ENCODE measurements around the gene RMDN3. TPM values are rescaled to one million over a fixed set of nuclear protein-coding genes. Genes with fewer than 3 reads are reported as not detected.

The RMDN3 gene
- total and polyA plus RNA-seq, 7 donors = 7.9 to 32.7 (median 21.4) TPM

DNA sequence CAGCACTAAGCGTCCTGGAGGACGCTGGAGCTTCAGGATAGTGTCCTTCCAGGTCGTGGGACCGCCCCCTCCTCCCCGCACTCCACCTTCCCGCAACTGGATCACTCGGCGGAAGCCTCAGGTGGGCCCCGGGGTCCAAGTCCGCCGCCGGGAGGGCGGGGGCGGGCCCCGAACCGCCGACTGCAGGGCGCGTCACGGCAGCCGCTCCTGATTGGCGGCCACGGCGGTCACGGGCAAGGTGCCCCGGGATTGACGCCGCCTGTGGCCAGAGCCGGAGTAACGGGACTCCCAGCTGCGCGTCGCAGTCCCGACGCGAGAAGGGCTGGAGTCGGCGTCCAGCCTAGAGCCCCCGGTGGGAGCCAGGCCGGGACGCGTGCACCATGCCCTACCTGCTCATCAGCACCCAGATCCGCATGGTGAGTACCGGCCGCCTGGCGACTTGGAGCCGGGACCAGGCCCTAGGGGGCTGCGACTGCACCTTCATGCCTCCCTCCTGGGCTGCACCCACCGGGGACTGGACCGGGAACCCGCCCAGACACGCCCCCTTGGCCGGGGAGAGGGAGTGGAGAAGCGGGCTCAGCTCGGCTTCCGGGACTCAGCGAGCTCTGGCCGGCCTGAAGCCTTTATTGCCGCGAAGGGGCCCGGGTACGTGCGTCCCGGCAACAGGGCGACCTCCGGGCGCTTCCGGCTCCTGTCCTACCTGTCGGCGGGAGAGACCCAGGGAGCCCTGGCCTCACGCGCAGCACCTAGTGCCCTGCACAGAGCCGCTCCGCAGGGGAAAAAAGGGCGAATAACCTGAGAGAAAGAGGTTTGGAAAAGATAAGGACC lies 9.0 kb upstream of the RMDN3 start, which contains the start of gene GCHFR:
GCHFR (plus strand) TSS at position 268 of the 828 bp plus-strand sequence; CDS start at position 381, 113 bp downstream.
- Histone ChIP-seq H3K27me3 (no peaks in the 10 kb centered on the region), H3K9me3 (no peaks in the 10 kb centered on the region), H3K4me1 (peaks cover 0 to 31% (median 30%) of the 10 kb centered on the region in 4 donors), H3K4me3 (peak within 1 kb of the TSS; percentile 32 to 57 (median 46)), H3K27ac (peak within 1 kb of the TSS; percentile 68 to 80 (median 71)), H3K36me3 (peaks cover 0 to 7% (median 2%) of the 10 kb centered on the region in 4 donors)
- intact Hi-C loops (cut with DNase I) = no loop called here
- DNase-seq = peak; percentile 89
- 1% methylated on average over 75 of the region's 75 CpGs for WGBS, 2 donors
- TF ChIP-seq EP300 (IDR thresholded peaks at IDR 0.05) = no peak
- peak; percentile 34 to 75 (median 50) for TF ChIP-seq POLR2AphosphoS5 (IDR thresholded peaks at IDR 0.05)
- peak in 1 of 2 donors; percentile 27 for TF ChIP-seq POLR2A (IDR thresholded peaks at IDR 0.05)
- TF ChIP-seq, protein P1, sequence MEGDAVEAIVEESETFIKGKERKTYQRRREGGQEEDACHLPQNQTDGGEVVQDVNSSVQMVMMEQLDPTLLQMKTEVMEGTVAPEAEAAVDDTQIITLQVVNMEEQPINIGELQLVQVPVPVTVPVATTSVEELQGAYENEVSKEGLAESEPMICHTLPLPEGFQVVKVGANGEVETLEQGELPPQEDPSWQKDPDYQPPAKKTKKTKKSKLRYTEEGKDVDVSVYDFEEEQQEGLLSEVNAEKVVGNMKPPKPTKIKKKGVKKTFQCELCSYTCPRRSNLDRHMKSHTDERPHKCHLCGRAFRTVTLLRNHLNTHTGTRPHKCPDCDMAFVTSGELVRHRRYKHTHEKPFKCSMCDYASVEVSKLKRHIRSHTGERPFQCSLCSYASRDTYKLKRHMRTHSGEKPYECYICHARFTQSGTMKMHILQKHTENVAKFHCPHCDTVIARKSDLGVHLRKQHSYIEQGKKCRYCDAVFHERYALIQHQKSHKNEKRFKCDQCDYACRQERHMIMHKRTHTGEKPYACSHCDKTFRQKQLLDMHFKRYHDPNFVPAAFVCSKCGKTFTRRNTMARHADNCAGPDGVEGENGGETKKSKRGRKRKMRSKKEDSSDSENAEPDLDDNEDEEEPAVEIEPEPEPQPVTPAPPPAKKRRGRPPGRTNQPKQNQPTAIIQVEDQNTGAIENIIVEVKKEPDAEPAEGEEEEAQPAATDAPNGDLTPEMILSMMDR (IDR thresholded peaks at IDR 0.05) = peak in 2 of 4 experiments; percentile 10 to 34

DNA sequence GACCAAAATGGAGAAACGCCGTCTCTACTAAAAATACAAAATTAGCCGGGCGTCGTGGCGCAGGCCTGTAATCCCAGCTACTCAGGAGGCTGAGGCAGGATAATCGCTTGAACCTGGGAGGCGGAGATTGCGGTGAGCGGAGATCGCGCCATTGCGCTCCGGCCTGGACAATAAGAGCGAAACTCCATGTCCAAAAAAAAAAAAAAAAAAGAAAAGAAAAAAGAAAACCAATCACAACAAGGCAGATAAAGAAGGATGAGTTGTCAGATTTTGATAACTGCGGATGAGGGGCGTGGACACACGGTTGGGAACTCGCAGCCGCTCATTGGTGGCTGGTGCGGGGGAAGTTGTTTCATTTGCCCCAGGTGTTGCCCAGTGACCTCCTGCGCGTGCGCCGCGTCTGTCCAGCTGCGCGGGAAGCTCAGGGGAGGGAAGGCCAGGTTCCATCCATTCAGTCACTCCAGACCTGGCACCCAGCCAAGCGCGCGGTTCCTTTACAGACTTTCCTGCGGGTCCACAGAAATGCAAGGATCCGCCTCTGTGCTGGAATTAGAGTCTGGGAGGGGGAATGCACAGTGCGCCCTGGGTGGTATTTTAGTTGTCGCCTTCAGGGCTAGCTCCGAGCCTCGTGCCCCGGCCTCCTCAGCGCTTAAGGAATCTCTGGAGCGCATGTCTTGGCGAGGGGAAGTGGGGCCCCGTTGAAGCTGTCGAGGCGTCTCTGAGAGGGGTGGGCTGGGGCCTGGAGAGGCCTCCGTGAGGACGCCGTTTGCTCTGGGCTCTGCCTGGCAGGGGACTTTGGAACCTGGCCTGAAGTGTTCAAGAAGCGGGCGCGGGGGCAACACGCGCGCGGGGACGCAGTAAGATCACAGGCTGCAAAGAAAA lies 8.1 kb upstream of the RMDN3 start:
- WGBS, 2 donors = 28 to 31% methylated on average over 55 of the region's 55 CpGs
- Histone ChIP-seq H3K9me3 (no peaks in the 10 kb centered on the region), H3K27me3 (no peaks in the 10 kb centered on the region), H3K4me3 (peak overlapping the region; percentile 32 to 57 (median 46)), H3K27ac (peak overlapping the region; percentile 68 to 80 (median 71)), H3K4me1 (peaks cover 0 to 30% (median 27%) of the 10 kb centered on the region in 4 donors), H3K36me3 (peaks cover 0 to 7% (median 2%) of the 10 kb centered on the region in 4 donors)
- peak; percentile 89 for DNase-seq
- TF ChIP-seq, protein P1 (IDR thresholded peaks at IDR 0.05) = no peak
- peak in 2 of 4 donors; percentile 43 to 45 for TF ChIP-seq POLR2AphosphoS5 (IDR thresholded peaks at IDR 0.05)
- intact Hi-C loops (cut with DNase I) = no loop called here

DNA sequence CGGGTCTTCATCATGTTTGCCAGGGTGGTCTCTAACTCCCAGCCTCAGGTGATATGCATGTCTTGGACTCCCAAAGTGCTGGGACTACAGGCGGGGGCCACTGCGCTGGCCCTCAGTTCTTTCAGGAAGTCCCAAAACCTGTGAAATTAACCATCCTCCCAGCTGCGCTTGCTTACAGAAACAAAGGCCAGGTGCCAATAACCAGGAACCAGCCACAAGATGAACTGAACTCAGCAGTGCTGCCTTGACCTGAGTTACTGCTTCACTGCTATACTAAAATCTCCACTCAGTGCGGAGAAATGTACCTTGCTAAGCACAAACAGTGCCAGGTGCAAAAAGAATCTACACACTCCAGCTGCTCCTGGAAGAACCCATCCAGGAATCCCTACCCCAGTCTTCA lies 4.9 kb upstream of the RMDN3 start:
- Histone ChIP-seq H3K36me3 (no peaks in the 10 kb centered on the region), H3K4me1 (peaks cover 0 to 30% (median 28%) of the 10 kb centered on the region in 4 donors), H3K27ac (no peak overlapping the region), H3K27me3 (no peaks in the 10 kb centered on the region), H3K9me3 (no peaks in the 10 kb centered on the region), H3K4me3 (no peak overlapping the region)
- intact Hi-C loops (cut with DNase I) = loop anchor here (10.0 kb wide), 2 partner anchors 135 to 195 kb away; partner anchors contain the start of genes CCDC32, RPUSD2 and VPS18
- no peak for DNase-seq
- TF ChIP-seq, protein P1 (IDR thresholded peaks at IDR 0.05) = no peak
- TF ChIP-seq POLR2AphosphoS5 (IDR thresholded peaks at IDR 0.05) = no peak
- TF ChIP-seq POLR2A (IDR thresholded peaks at IDR 0.05) = no peak
- no peak for TF ChIP-seq EP300 (IDR thresholded peaks at IDR 0.05)
- 91 to 95% methylated on average over 5 of the region's 5 CpGs for WGBS, 2 donors

DNA sequence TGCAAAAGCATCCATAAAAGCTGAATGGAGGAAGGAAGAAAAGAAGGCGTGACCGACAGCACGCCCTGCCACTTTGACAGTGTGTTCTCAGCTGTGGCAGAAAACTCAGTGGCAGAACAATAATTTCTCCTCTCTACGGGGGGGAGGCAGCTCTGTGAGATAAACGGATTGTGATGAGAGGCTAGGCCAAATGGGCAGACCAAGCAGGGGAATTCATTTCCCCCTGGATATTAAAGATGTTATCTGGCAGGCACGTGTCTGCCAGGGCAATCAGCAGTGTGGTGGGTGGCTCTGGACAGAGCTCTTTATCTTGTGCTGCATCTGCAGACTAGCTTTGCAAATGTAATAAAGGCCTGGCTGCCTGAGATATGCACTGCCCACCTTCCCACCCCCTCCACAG lies 1.9 kb upstream of the RMDN3 start:
- H3K9me3 ChIP-seq = no peaks in the 10 kb centered on the region
- no peak for TF ChIP-seq POLR2AphosphoS5 (IDR thresholded peaks at IDR 0.05)
- TF ChIP-seq POLR2A (IDR thresholded peaks at IDR 0.05) = no peak
- TF ChIP-seq EP300 (IDR thresholded peaks at IDR 0.05) = no peak
- TF ChIP-seq, protein P1 (IDR thresholded peaks at IDR 0.05) = no peak
- intact Hi-C loops (cut with DNase I) = loop anchor here (10.0 kb wide), 2 partner anchors 138 to 192 kb away; partner anchors contain the start of genes CCDC32, RPUSD2 and VPS18
- 12 to 32% methylated on average over 6 of the region's 6 CpGs for whole genome bisulfite sequencing, 2 donors
- H3K27ac ChIP-seq = no peak overlapping the region
- peaks cover 0 to 33% (median 25%) of the 10 kb centered on the region in 4 donors for H3K4me1 ChIP-seq
- H3K36me3 ChIP-seq = peaks cover 0 to 9% (median under 1%) of the 10 kb centered on the region in 4 donors
- no peak overlapping the region for H3K4me3 ChIP-seq
- no peaks in the 10 kb centered on the region for H3K27me3 ChIP-seq
- DNase-seq = no peak
